Hematopoietic multipotent progenitor cell (in vitro differentiated cells): Measurements from ENCODE around the gene KCNE2. TPM values are rescaled to one million over a fixed set of nuclear protein-coding genes. Genes with fewer than 3 reads are reported as not detected.

ENCODE experiments used
- DNase-seq, 3 donors: peaks; one replicate each; pipeline ENCODE4 v3.0.0-alpha.2; 2011 to 2015; ENCODE audit warnings: low read depth in 2 of 3, low spot score in 2 of 3
- total RNA-seq: library from RNA; depleted of rRNA; stranded (reverse); fragments of >200 nt; gene quantifications from one replicate; pipeline ENCODE4 v1.2.3, GENCODE V29; 2012

The KCNE2 gene
- not detected for total RNA-seq

DNA sequence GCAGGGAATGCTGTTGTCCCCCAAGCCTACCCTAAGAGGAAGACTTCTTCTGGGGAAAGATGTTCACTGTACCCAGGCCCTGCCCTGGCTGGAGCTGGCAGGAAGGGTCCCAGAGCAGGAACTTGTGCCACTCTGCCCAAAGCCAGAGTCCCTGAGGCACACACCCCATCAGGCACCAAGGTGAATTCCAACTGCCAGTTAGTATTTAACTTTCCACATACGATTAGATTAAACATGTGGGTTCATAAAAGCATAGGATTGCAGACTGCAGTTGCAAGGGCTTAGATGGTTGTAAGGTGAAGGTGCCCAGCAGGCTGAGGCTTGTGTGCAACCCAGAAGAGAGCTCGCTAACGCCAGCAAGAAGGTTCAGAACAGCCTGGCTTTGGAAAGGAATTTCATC is at the start of gene KCNE2:
Gene KCNE2, plus strand, starts transcription at position 274 of the 400 bp plus-strand sequence. CDS start 6,473 bp downstream, outside the sequence.
- DNase-seq, result no peak

- DNase-seq, result no peak
These were observed 44.2 kb upstream of the KCNE2 start for GRCh38 chr21:34319585-34319984.

DNA sequence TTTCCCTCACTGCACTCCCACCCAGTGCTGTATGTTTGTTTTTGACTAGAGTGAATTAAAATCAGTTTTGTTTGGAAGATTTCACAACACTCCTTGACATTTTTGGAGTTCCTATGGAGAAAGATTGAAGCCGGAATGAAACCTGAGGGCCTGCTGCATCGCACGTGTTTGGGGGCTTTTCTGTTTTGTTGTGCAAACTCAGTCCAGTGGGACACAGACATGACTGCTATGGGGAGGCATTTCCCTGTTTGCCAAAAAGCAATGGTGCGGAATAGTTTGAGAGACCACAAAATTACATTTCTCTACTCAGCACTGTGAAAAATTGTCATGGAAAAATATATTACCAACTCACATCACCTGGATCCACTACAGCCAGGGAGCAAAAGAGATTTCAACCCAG is 43.8 kb upstream of the KCNE2 start:
- DNase-seq, result no peak

DNA sequence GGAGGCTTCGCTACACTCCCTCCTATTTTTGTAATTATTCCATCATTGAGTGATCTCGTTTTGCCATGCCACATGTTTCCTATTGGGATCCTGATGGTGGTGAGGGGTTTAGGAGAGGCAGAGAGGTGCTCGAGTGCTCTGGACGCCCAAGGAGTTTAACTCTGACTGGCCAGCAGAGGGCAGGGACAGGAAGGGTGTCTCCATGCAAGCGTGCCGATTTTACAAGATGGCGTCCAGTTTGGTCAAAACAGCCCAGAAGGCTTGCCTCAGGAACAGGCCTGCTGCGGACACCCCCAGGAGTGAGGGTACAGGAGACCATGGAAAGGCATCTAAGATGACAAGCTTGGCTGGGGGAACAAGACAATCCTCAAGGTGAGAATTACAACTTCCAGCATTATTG is 33.8 kb upstream of the KCNE2 start:
- no peak for DNase-seq

DNA sequence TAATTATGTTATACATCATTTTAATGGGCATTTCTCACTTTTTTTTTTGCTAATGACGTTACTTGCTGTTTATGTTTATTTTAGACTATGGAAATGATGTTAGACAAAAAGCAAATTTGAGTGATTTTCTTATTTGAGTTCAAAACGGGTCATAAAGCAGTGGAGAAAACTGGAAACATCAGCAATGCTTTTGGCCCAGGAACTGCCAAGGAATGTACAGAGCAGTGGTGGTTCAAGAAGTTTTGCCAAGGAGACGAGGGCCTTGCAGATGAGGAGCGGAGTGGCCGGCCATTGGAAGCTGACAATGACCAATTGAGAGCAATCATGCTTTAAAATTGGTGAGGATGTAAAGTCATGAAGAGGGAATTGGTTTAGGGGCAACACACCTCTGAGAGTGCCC is 32.1 kb upstream of the KCNE2 start:
- DNase-seq, result no peak

- no peak for DNase-seq
These were observed 31.5 kb upstream of the KCNE2 start for GRCh38 chr21:34332347-34332746.

- DNase-seq, result no peak
These were observed 30.6 kb upstream of the KCNE2 start for GRCh38 chr21:34333121-34333739.

DNA sequence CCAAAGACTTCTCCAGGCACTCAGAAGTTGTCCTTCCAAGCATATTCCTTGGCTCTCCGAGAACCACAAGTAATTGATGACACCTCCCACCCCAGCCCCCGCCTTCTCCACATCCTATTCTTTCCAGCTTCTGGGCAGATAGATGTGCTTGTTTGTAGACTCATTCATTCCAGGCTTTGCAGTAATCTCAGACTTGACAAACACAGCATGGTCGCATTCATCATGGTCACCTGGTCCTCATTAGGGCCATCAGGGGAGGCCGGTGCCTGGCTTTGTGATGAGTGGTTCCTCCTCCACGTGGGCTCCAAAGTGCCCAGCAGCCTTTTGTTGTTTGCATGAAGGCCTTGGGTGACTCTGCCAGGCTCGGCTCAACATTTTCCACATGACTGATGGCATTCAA is 28.5 kb upstream of the KCNE2 start:
- DNase-seq, result no peak

- no peak for DNase-seq
These were observed 27.6 kb upstream of the KCNE2 start for GRCh38 chr21:34336245-34336644.

DNA sequence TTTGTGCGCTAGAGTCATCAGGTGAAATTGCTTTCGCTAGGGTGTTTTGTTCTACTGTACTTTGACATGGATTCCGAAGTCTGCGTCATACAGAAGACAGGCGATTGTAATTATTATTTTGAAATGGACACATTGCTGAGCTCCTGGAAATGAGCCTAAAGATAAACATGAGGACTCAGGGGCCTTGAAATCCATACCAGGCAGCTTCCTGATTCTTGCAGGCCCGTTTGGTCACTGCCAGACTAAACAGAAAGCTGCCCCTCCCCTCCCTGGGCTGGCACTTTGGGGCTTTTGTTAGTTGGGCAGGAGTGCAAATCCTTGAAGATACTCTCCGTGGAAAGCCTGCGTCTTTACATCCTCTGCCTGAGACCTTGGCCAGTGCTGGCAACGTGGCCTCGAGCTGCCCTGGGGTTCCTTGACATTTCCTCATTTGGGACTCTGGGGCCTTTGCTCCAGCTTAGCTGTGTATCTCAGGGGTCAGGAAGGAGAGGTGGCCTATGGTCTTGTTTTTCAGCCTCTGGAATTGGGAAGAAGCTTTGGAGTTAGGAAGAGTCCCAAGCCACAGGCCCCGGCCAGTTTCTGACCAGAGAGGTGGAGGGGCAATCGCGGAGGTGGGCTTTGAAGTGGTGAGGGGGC is 26.9 kb upstream of the KCNE2 start:
- DNase-seq, result no peak

- no peak for DNase-seq
These were observed 26.1 kb upstream of the KCNE2 start for GRCh38 chr21:34337741-34338140.

DNA sequence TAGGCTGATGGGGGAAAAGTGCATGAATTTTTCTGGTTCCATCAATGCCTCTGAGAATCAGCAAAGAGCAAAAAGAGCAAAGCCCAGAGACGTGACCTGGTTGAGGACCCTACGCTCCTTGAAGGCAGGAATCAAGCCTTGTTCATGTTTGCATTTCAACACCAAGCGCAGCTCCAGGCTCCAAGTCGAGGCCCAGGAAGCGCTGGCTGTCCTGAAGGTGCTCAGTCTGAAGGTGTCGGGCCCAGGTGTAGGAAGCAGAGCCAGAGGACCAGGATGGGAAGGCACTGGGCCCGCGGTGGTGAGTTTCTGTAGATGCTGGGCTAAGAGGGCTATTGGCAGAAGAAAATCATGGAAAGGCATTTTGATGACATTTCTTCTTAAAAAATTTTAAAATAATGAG is 25.6 kb upstream of the KCNE2 start:
- no peak for DNase-seq

GRCh38 chr21:34340061-34340460 is 23.7 kb upstream of the KCNE2 start:
- no peak for DNase-seq

DNA sequence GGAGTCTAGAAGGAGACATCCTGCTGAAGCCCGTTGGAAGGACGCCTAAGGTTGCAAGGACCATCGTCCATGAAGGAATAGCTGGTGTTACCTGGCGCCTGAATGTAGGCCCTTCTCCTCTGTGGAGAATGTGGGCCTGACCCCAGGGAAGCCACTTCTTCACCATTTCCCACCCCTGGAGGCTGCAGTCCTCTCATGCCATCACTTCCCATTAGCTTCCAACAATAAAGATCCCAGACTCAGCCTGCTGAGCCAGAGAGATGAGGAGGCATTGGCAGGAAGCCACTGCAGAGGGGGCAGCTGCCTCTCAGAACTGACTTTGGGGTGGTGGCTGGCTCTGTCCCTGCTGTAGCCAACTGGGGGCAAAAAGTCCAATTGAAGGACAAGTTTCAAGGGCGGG is 21.3 kb upstream of the KCNE2 start:
- DNase-seq, result no peak

GRCh38 chr21:34343347-34343746 is 20.5 kb upstream of the KCNE2 start:
- no peak for DNase-seq

GRCh38 chr21:34343838-34344381 is 19.9 kb upstream of the KCNE2 start:
- DNase-seq, result no peak

GRCh38 chr21:34344584-34344983 is 19.2 kb upstream of the KCNE2 start:
- DNase-seq, result no peak

DNA sequence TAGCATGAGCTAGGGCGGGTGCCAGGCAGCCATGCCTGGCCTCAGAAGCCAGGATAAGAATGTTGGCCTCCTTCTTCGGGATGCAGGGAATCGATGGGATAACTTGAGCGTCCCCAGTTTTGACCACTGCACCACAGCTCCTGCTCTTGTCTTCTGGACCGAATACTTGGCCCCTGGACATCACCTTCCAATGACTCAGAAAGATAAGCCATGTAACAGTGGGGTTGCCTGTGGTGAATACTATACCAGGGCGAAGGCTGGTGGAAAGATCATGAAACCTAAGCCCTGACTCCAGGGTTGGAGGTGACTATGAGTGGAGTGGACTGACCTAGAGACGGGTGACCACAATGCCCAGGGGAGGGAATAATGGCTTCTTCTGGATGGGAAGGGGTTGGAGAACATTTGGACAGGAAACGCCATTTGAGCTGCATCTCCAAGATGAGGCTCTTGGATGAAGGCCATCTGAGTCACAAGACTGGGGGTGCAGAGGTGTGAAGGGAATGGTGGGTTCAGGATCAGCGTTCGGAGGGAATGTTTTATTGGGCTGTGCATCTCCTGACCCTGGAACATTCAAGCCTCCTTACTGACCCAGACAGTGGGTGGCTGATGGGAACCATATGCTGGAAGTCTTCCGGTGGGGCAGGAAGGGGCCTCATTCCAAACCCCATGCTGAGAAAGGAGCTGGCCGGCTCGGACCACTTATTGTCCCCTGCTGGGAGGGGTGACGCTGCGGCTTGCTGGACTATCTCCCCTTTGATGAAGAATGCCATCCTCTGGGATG is 18.5 kb upstream of the KCNE2 start:
- no peak for DNase-seq

DNA sequence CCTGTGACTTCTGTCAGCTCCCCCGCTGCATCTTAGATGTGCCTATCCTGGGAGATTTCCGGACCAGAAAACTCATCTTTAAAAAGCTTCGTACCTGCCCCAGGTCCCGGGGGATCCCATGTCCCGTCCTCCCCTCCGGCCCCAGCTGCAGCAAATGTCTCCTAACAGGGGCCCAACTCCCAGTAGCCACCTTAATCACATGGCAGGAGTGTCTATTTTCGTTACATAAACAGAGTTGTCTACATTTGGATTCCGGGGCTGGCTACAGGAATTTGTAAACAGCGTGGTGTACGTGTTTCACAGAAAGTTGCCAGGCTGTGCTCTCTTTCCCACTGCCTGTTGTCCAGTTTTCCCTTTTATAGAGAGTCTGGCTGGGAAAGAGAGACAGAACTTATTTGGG is 17.9 kb upstream of the KCNE2 start:
- no peak for DNase-seq

DNA sequence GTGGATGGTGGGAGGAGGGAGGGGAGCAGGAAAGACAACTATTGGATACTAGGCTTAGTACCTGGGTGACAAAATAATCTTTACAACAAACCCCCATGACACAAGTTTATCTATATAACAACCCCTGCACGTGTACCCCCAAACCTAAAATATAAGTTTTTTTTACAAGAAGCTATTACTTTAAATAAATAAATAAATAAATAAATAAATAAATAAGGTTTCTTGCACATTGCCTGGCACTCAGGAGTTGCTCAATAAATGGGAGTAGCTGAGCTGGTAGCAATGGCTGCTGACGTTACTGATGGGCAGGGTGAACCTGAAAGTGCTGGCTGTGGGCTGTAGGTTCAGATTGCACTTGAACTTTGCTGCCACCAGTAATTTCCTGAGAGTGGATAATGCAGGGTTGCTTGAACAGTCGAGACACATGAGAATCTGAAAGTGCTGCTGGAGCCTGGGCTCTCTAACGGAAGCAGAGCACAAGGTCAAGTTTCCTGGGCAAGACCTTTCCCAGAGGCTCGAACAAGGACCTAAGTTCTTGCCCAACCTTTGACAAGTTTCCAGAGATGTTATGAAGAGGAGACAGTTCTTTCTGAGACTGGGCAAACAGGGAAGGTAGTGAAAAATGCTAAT is 14.8 kb upstream of the KCNE2 start:
- DNase-seq, result no peak

DNA sequence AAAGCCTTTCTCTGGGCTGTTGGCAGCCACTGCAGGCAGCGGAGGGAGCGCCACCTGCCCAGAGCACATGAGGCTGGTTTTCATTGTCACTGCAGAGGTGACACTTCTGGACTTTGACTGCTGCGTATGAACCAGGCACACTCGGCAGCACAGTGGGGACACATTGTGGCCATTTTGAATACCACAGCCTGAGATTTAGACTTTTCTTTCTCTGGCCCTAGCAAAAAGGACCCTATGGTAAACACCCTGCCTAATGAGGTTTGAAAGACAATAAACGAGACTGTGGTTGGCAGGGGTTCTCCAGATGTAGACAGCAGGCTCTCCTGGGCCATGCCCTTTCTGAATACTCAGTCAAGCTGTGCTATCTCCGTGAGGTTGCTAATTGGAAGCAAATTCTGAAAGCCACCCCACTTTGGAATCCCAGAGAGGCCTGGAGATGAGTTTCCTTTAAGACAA is 12.0 kb upstream of the KCNE2 start:
- DNase-seq, result peak in 2 of 3 donors; percentile 56 to 79
